Stimulated activated CD4-positive, alpha-beta T cell treated with anti-CD3 and anti-CD28 coated beads, Interleukin-12 subunit alpha, Interleukin-12 subunit beta, amount 100 ng/mL, for 24 hours (primary cell): ENCODE data around the gene MLXIP.

Source experiments
- DNase-seq, 2 experiments: peaks; one replicate each; pipeline ENCODE4 v3.0.0-alpha.2; 2020; ENCODE audit warnings: low read depth in 2 of 2

Gene MLXIP

GRCh38 chr12:122185494-122186082 is 107.0 kb downstream of the MLXIP start:
- no peak for DNase-seq

GRCh38 chr12:122187466-122187865 is 108.9 kb downstream of the MLXIP start:
- no peak for DNase-seq

DNA sequence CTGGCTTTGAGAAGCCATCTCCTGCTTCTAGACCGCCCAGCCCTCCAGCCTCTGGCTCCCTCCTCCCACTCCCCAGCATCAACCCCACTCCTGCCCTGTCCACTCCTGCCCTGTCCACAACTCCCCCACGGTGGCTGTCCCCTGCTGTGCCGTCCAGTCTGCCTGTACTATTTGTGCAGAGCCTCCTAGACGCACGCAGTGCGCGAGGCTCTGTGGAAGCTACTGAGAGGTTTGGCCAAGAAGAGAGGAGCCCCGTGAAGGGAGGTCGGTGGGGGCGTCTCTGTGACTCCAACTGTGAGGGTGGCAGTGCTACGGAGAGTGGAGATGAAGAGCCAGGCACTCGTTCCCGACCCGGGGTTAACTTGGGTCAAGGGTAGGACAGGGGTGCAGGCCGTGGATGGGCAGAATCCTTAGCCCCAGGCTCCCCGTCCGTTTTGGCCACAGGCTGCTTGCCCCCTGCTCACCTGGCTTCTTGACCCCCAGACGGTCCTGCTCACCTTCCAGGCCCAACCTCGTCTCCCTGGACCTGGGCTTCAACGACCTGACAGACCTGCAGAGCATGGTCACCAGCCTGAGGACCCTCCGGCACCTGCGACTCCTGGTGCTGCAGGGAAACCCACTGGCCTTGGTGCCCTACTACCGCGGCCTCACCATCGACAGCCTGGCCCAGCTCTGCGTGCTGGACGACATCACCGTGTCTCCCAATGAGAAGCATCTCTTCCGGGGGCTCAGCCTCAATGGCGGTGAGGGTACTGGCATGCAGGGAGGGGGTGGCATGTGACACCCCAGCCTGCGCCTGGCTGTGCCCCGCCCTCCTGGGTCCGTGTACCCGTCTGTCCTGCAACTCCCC is 111.3 kb downstream of the MLXIP start:
- DNase-seq: no peak

GRCh38 chr12:122190842-122191668 is 112.5 kb downstream of the MLXIP start:
- peak; percentile 31 to 69 for DNase-seq

DNA sequence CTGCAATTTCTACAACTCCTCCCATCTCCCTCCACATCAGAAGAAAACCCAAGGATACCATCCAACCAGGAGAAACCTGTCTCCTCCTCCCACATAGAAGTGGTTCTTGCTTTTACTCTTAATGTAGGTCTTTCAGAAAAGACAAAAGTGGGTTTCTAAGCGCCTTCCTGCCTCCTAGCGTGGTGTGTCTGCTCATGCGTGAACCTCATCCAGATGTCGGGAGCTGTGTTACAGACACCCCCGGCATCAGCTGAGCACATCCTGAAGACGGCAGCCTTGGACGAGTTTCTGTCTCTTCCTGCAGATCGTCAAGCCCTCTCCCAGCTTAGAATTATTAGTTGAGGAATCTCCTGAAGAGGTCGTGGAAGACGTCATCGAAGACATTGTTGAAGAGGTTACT is 113.9 kb downstream of the MLXIP start:
- DNase-seq: no peak

GRCh38 chr12:122194804-122195203 is 116.2 kb downstream of the MLXIP start:
- DNase-seq: no peak

GRCh38 chr12:122195405-122195804 is 116.8 kb downstream of the MLXIP start:
- no peak for DNase-seq
